ENCODE data around the gene ZC3H13. TPM values are rescaled to one million over a fixed set of nuclear protein-coding genes. Genes with fewer than 3 reads are reported as not detected.

ZC3H13 gene
- total and polyA plus RNA-seq, 2 donors = 19.8 to 20.1 TPM

DNA sequence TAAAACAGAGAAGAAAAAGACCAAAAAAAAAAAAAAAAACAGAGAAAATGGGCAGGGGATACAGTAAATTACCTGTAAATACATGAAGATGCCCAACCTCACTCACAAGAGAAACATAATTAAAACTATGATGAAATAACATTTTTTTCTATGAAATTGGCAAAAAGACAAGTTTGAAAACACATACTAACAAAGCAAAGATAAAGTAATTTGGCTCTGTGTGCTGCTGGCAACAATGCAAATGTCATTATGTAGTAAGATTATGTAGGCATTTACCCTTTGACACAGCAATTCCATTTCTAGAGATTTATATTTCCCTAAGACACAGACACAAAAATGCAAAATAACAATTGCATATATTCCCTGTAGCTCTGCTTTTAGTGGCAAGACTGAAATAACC is 20.2 kb downstream of the ZC3H13 start:
- no peak for DNase-seq (ENCODE audit: low read depth in 6 of 9, low spot score in 9 of 9)
- Histone ChIP-seq H3K4me3 (ENCODE audit: low read length in 2 of 2) (no peak overlapping the region), H3K36me3 (ENCODE audit: control insufficient read depth in 2 of 2, insufficient read depth in 2 of 2, low read length in 1 of 2) (peaks cover 8 to 25% of the 10 kb centered on the region in 2 donors), H3K9me3 (ENCODE audit: control insufficient read depth in 2 of 2, insufficient read depth in 1 of 2, low read length in 1 of 2) (no peaks in the 10 kb centered on the region), H3K4me1 (ENCODE audit: control insufficient read depth in 2 of 2, insufficient read depth in 2 of 2, low read length in 2 of 2) (no peaks in the 10 kb centered on the region), H3K27ac (ENCODE audit: low read depth in 1 of 2, low read length in 1 of 2) (no peak overlapping the region), H3K27me3 (ENCODE audit: control insufficient read depth in 2 of 2, insufficient read depth in 1 of 2, low read length in 1 of 2) (no peaks in the 10 kb centered on the region)

DNA sequence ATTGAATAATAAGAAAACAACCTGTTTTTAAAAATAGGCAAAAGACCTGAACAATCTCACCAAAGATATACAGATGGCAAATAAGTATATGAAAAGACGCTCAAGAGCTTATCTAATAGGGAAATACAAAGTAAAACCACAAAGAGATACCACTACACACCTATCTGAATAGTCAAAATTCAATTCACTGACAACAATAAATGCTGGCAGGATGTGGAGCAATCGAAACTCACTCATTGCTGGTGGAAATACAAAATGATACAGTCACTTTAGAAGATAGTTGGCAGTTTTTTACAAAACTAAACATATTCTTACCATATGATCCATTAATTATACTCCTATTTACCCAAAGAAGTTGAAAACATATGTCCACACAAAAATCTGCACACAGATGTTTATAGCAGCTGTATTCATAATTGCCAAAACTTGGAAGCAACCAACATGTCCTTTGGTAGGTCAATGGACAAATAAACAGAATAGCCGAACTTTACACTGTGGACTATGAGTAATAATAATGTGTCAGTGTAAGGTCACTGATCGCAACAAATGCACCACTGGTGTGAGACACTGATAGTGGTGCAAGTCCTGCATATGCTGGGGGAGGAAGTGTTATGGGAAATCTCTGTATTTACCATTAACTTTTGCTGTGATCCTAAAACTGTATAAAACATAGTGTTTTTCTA is 20.8 kb downstream of the ZC3H13 start:
- WGBS = 98% methylated on average over 4 of the region's 4 CpGs
- H3K4me3 ChIP-seq (ENCODE audit: low read length in 2 of 2) = no peak overlapping the region

GRCh38 chr13:46025157-46025556 is 27.4 kb downstream of the ZC3H13 start:
- no peak for DNase-seq (ENCODE audit: low read depth in 6 of 9, low spot score in 9 of 9)
- Histone ChIP-seq H3K4me3 (ENCODE audit: low read length in 2 of 2) (no peak overlapping the region), H3K9me3 (ENCODE audit: control insufficient read depth in 2 of 2, insufficient read depth in 1 of 2, low read length in 1 of 2) (no peaks in the 10 kb centered on the region), H3K4me1 (ENCODE audit: control insufficient read depth in 2 of 2, insufficient read depth in 2 of 2, low read length in 2 of 2) (no peaks in the 10 kb centered on the region), H3K27ac (ENCODE audit: low read depth in 1 of 2, low read length in 1 of 2) (no peak overlapping the region), H3K36me3 (ENCODE audit: control insufficient read depth in 2 of 2, insufficient read depth in 2 of 2, low read length in 1 of 2) (peaks cover 0 to 6% of the 10 kb centered on the region in 2 donors), H3K27me3 (ENCODE audit: control insufficient read depth in 2 of 2, insufficient read depth in 1 of 2, low read length in 1 of 2) (no peaks in the 10 kb centered on the region)
- WGBS = 98% methylated on average over 4 of the region's 4 CpGs

More for the DNA sequence above, 20.8 kb downstream of the ZC3H13 start:
- H3K9me3 ChIP-seq (ENCODE audit: control insufficient read depth in 2 of 2, insufficient read depth in 1 of 2, low read length in 1 of 2) = no peaks in the 10 kb centered on the region
- no peaks in the 10 kb centered on the region for H3K4me1 ChIP-seq (ENCODE audit: control insufficient read depth in 2 of 2, insufficient read depth in 2 of 2, low read length in 2 of 2)
- H3K27me3 ChIP-seq (ENCODE audit: control insufficient read depth in 2 of 2, insufficient read depth in 1 of 2, low read length in 1 of 2) = no peaks in the 10 kb centered on the region
- peaks cover 8 to 25% of the 10 kb centered on the region in 2 donors for H3K36me3 ChIP-seq (ENCODE audit: control insufficient read depth in 2 of 2, insufficient read depth in 2 of 2, low read length in 1 of 2)
- no peak for DNase-seq (ENCODE audit: low read depth in 6 of 9, low spot score in 9 of 9)
- no peak overlapping the region for H3K27ac ChIP-seq (ENCODE audit: low read depth in 1 of 2, low read length in 1 of 2)

DNA sequence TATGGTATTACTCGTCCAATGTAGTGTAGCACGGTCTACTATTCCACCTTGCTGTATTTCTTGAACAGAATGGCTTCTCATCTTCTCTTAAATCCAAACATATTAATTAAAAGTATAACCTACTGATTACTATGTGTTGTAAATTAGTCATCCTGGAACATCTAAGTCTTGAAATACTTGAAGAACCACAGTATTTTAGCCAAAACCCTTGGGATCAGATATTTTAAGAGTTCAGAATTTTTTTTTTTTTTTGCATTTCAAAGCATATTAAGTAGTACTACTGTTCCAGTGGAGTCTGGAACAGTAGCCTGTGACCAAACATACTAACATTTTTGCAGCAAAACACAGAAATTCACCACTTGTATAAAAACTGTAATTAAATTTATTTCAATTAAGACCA is 30.1 kb downstream of the ZC3H13 start:
- H3K4me1 ChIP-seq (ENCODE audit: control insufficient read depth in 2 of 2, insufficient read depth in 2 of 2, low read length in 2 of 2) = no peaks in the 10 kb centered on the region
- H3K9me3 ChIP-seq (ENCODE audit: control insufficient read depth in 2 of 2, insufficient read depth in 1 of 2, low read length in 1 of 2) = no peaks in the 10 kb centered on the region
- no peaks in the 10 kb centered on the region for H3K27me3 ChIP-seq (ENCODE audit: control insufficient read depth in 2 of 2, insufficient read depth in 1 of 2, low read length in 1 of 2)
- DNase-seq (ENCODE audit: low read depth in 6 of 9, low spot score in 9 of 9) = no peak
- H3K27ac ChIP-seq (ENCODE audit: low read depth in 1 of 2, low read length in 1 of 2) = no peak overlapping the region
- H3K4me3 ChIP-seq (ENCODE audit: low read length in 2 of 2) = no peak overlapping the region
- H3K36me3 ChIP-seq (ENCODE audit: control insufficient read depth in 2 of 2, insufficient read depth in 2 of 2, low read length in 1 of 2) = peaks cover 3 to 28% of the 10 kb centered on the region in 2 donors
- over 99% methylated on average over 2 of the region's 2 CpGs for WGBS

DNA sequence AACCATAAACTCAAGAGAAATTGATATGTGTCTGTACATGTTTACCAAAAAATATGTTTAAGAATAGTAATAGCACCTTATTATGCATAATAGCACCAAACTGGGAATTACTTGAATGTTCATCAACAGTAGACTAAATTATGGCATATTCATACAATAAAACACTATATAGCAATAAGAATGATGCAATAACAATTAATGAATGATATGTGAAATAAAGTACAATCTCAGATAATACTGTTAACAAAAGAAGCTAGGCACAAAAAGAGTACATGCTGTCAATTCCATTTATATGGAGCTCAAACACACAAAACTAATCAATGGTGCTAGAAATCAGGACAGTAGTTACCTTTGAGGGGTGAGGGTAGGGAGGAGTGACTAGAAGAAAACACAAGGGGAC is 36.3 kb downstream of the ZC3H13 start:
- no peak overlapping the region for H3K27ac ChIP-seq (ENCODE audit: low read depth in 1 of 2, low read length in 1 of 2)
- peaks cover 3 to 39% of the 10 kb centered on the region in 2 donors for H3K36me3 ChIP-seq (ENCODE audit: control insufficient read depth in 2 of 2, insufficient read depth in 2 of 2, low read length in 1 of 2)
- H3K9me3 ChIP-seq (ENCODE audit: control insufficient read depth in 2 of 2, insufficient read depth in 1 of 2, low read length in 1 of 2) = no peaks in the 10 kb centered on the region
- no peaks in the 10 kb centered on the region for H3K4me1 ChIP-seq (ENCODE audit: control insufficient read depth in 2 of 2, insufficient read depth in 2 of 2, low read length in 2 of 2)
- no peak for DNase-seq (ENCODE audit: low read depth in 6 of 9, low spot score in 9 of 9)
- H3K4me3 ChIP-seq (ENCODE audit: low read length in 2 of 2) = no peak overlapping the region
- no peaks in the 10 kb centered on the region for H3K27me3 ChIP-seq (ENCODE audit: control insufficient read depth in 2 of 2, insufficient read depth in 1 of 2, low read length in 1 of 2)

- peaks cover 5 to 43% of the 10 kb centered on the region in 2 donors for H3K36me3 ChIP-seq (ENCODE audit: control insufficient read depth in 2 of 2, insufficient read depth in 2 of 2, low read length in 1 of 2)
- 94% methylated on average over 3 of the region's 3 CpGs for WGBS
These were observed 37.2 kb downstream of the ZC3H13 start for GRCh38 chr13:46015366-46015765.

DNA sequence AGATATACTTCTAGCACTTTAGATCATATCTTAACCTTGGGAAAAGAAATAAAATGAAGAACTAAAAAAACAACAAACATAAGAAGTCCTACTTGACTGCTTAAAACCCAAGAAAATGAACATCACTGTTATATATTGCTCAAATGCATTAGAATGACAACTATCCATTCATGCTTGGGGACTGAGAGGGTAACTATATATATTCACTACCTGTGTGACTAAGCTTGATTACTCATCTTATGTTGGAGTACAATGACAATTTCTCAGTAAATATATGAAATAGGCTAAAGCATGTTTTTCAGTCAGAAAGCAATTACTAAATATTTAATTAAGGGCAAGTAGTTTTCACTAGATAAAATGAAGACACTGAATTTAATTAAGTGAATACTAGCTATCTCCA is 40.1 kb downstream of the ZC3H13 start:
- no peaks in the 10 kb centered on the region for H3K9me3 ChIP-seq (ENCODE audit: control insufficient read depth in 2 of 2, insufficient read depth in 1 of 2, low read length in 1 of 2)
- no peak overlapping the region for H3K4me3 ChIP-seq (ENCODE audit: low read length in 2 of 2)
- DNase-seq (ENCODE audit: low read depth in 6 of 9, low spot score in 9 of 9) = no peak
- H3K27ac ChIP-seq (ENCODE audit: low read depth in 1 of 2, low read length in 1 of 2) = no peak overlapping the region
- H3K4me1 ChIP-seq (ENCODE audit: control insufficient read depth in 2 of 2, insufficient read depth in 2 of 2, low read length in 2 of 2) = no peaks in the 10 kb centered on the region
- peaks cover 4 to 34% of the 10 kb centered on the region in 2 donors for H3K36me3 ChIP-seq (ENCODE audit: control insufficient read depth in 2 of 2, insufficient read depth in 2 of 2, low read length in 1 of 2)
- H3K27me3 ChIP-seq (ENCODE audit: control insufficient read depth in 2 of 2, insufficient read depth in 1 of 2, low read length in 1 of 2) = no peaks in the 10 kb centered on the region

More at GRCh38 chr13:46015366-46015765, 37.2 kb downstream of the ZC3H13 start:
- Histone ChIP-seq H3K4me1 (ENCODE audit: control insufficient read depth in 2 of 2, insufficient read depth in 2 of 2, low read length in 2 of 2) (no peaks in the 10 kb centered on the region), H3K27ac (ENCODE audit: low read depth in 1 of 2, low read length in 1 of 2) (no peak overlapping the region), H3K27me3 (ENCODE audit: control insufficient read depth in 2 of 2, insufficient read depth in 1 of 2, low read length in 1 of 2) (no peaks in the 10 kb centered on the region), H3K4me3 (ENCODE audit: low read length in 2 of 2) (no peak overlapping the region), H3K9me3 (ENCODE audit: control insufficient read depth in 2 of 2, insufficient read depth in 1 of 2, low read length in 1 of 2) (no peaks in the 10 kb centered on the region)
- no peak for DNase-seq (ENCODE audit: low read depth in 6 of 9, low spot score in 9 of 9)

- Histone ChIP-seq H3K27me3 (ENCODE audit: control insufficient read depth in 2 of 2, insufficient read depth in 1 of 2, low read length in 1 of 2) (no peaks in the 10 kb centered on the region), H3K27ac (ENCODE audit: low read depth in 1 of 2, low read length in 1 of 2) (no peak overlapping the region), H3K9me3 (ENCODE audit: control insufficient read depth in 2 of 2, insufficient read depth in 1 of 2, low read length in 1 of 2) (no peaks in the 10 kb centered on the region), H3K36me3 (ENCODE audit: control insufficient read depth in 2 of 2, insufficient read depth in 2 of 2, low read length in 1 of 2) (peaks cover 4 to 24% of the 10 kb centered on the region in 2 donors), H3K4me1 (ENCODE audit: control insufficient read depth in 2 of 2, insufficient read depth in 2 of 2, low read length in 2 of 2) (no peaks in the 10 kb centered on the region), H3K4me3 (ENCODE audit: low read length in 2 of 2) (no peak overlapping the region)
- 98% methylated on average over 6 of the region's 6 CpGs for WGBS
- no peak for DNase-seq (ENCODE audit: low read depth in 6 of 9, low spot score in 9 of 9)
These were observed 42.4 kb downstream of the ZC3H13 start for GRCh38 chr13:46010148-46010547.

DNA sequence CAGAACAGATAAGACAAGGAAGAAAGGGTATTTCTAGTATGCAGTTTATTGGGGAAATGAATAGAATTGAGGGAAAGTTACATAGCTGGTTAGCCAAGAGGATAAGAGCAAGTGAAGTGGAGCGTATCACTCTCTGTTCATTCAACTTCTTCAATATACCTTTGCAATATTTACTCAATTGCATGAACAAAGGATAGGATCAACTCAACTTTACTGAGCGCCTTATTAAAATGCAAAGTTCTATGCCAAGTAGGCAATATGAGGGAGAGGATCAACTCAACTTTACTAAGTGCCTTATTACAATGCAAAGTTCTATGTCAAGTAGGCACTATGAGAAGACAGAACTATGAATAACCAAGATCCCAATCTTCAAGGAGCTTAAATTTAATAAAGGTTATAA is 43.9 kb downstream of the ZC3H13 start:
- 99% methylated on average over 2 of the region's 2 CpGs for WGBS
- Histone ChIP-seq H3K36me3 (ENCODE audit: control insufficient read depth in 2 of 2, insufficient read depth in 2 of 2, low read length in 1 of 2) (peaks cover 4 to 24% of the 10 kb centered on the region in 2 donors), H3K9me3 (ENCODE audit: control insufficient read depth in 2 of 2, insufficient read depth in 1 of 2, low read length in 1 of 2) (no peaks in the 10 kb centered on the region), H3K27me3 (ENCODE audit: control insufficient read depth in 2 of 2, insufficient read depth in 1 of 2, low read length in 1 of 2) (no peaks in the 10 kb centered on the region), H3K4me1 (ENCODE audit: control insufficient read depth in 2 of 2, insufficient read depth in 2 of 2, low read length in 2 of 2) (no peaks in the 10 kb centered on the region), H3K27ac (ENCODE audit: low read depth in 1 of 2, low read length in 1 of 2) (no peak overlapping the region), H3K4me3 (ENCODE audit: low read length in 2 of 2) (no peak overlapping the region)
- DNase-seq (ENCODE audit: low read depth in 6 of 9, low spot score in 9 of 9) = no peak

All from thymus (tissue), 11 donors.